ENCODE results near the gene C3orf38. TPM values are rescaled to one million over a fixed set of nuclear protein-coding genes. Genes with fewer than 3 reads are reported as not detected.

Gene C3orf38
- total and polyA plus RNA-seq, 2 experiments from 2014 or later, result 22.2 to 30.5 TPM

- TF ChIP-seq ETS1 (IDR thresholded peaks at IDR 0.05) (no peak), POLR2AphosphoS5 (IDR thresholded peaks at IDR 0.05; ENCODE audit: low read depth) (no peak), JUNB (IDR thresholded peaks at IDR 0.05; ENCODE audit: unreplicated experiment) (no peak), REST (IDR thresholded peaks at IDR 0.05; ENCODE audit: unreplicated experiment) (no peak), STAT1 (IDR thresholded peaks at IDR 0.05; ENCODE audit: unreplicated experiment) (no peak)
These were observed 37.5 kb upstream of the C3orf38 start (continued) for GRCh38 chr3:88112289-88112688.

GRCh38 chr3:88113311-88114162, 36.2 kb upstream of the C3orf38 start:
- no peaks in the 10 kb centered on the region for H3F3A ChIP-seq (replicated peaks; ENCODE audit: low read depth)
- no peaks in the 10 kb centered on the region for H3K9me3 Mint-ChIP-seq
- H3K4me3 ChIP-seq, result no peak overlapping the region
- no peak overlapping the region for H2AFZ ChIP-seq
- TF ChIP-seq JUNB (IDR thresholded peaks at IDR 0.05; ENCODE audit: unreplicated experiment) (no peak), CTCF (conservative IDR thresholded peaks at IDR 0.05; ENCODE audit: low read depth in 2 of 2) (peak; percentile 70 to 89)
- H3K36me3 Mint-ChIP-seq (ENCODE audit: low read depth), result no peaks in the 10 kb centered on the region
- ATAC-seq (peak; percentile 96), DNase-seq (ENCODE audit: low spot score) (peak; percentile 90)
- peak overlapping the region; percentile 2; the same call in 1 of the 2 replicates for H3K27ac ChIP-seq (ENCODE audit: low read depth)
- H4K20me1 ChIP-seq (replicated peaks; ENCODE audit: insufficient read depth), result no peaks in the 10 kb centered on the region; the same call in 1 of the 2 replicates
- H3K27ac Mint-ChIP-seq, result no peak overlapping the region
- H3K9me2 ChIP-seq (ENCODE audit: insufficient read depth), result no peaks in the 10 kb centered on the region
- H3K27me3 ChIP-seq (ENCODE audit: insufficient read depth), result no peaks in the 10 kb centered on the region
- peaks cover 2% of the 10 kb centered on the region; the same call in 2 of the 3 replicates for H3K4me1 Mint-ChIP-seq
- no peaks in the 10 kb centered on the region for H3K27me3 Mint-ChIP-seq (ENCODE audit: insufficient read depth, low read depth, poor library complexity)
- no peaks in the 10 kb centered on the region for H3K36me3 ChIP-seq (ENCODE audit: insufficient read depth)
- H3K4me3 Mint-ChIP-seq, result no peak overlapping the region
- no peak overlapping the region for H3K4me2 ChIP-seq
- H3K79me2 ChIP-seq (replicated peaks; ENCODE audit: insufficient read depth), result 0 out of 2 replicates have a peak, but pooled peaks cover 6% of the 10 kb centered on the region
- peaks cover 3% of the 10 kb centered on the region; the same call in 1 of the 2 replicates for H3K4me1 ChIP-seq (ENCODE audit: insufficient read depth)

Data from GM23338 (cell line).